ENCODE measurements around the gene QRFP. TPM values are rescaled to one million over a fixed set of nuclear protein-coding genes. Genes with fewer than 3 reads are reported as not detected.

QRFP gene
- total RNA-seq, 4 donors from 2014 or later, result not detected

GRCh38 chr9:130929571-130930038 lies 33.0 kb upstream of the QRFP start:
- TF ChIP-seq POLR2A (IDR thresholded peaks at IDR 0.05) (no peak), POLR2AphosphoS5 (IDR thresholded peaks at IDR 0.05) (no peak), EP300 (IDR thresholded peaks at IDR 0.05) (no peak)
- TF ChIP-seq, protein P1, sequence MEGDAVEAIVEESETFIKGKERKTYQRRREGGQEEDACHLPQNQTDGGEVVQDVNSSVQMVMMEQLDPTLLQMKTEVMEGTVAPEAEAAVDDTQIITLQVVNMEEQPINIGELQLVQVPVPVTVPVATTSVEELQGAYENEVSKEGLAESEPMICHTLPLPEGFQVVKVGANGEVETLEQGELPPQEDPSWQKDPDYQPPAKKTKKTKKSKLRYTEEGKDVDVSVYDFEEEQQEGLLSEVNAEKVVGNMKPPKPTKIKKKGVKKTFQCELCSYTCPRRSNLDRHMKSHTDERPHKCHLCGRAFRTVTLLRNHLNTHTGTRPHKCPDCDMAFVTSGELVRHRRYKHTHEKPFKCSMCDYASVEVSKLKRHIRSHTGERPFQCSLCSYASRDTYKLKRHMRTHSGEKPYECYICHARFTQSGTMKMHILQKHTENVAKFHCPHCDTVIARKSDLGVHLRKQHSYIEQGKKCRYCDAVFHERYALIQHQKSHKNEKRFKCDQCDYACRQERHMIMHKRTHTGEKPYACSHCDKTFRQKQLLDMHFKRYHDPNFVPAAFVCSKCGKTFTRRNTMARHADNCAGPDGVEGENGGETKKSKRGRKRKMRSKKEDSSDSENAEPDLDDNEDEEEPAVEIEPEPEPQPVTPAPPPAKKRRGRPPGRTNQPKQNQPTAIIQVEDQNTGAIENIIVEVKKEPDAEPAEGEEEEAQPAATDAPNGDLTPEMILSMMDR (IDR thresholded peaks at IDR 0.05), result no peak
- Histone ChIP-seq H3K36me3 (no peaks in the 10 kb centered on the region), H3K4me1 (peaks cover 18% of the 10 kb centered on the region), H3K27me3 (peaks cover 57% of the 10 kb centered on the region), H3K27ac (no peak overlapping the region), H3K9me3 (no peaks in the 10 kb centered on the region), H3K4me3 (no peak overlapping the region)
- DNase-seq (ENCODE audit: low spot score in 2 of 2), result no peak
- 74% methylated on average over 16 of the region's 36 CpGs for WGBS

DNA sequence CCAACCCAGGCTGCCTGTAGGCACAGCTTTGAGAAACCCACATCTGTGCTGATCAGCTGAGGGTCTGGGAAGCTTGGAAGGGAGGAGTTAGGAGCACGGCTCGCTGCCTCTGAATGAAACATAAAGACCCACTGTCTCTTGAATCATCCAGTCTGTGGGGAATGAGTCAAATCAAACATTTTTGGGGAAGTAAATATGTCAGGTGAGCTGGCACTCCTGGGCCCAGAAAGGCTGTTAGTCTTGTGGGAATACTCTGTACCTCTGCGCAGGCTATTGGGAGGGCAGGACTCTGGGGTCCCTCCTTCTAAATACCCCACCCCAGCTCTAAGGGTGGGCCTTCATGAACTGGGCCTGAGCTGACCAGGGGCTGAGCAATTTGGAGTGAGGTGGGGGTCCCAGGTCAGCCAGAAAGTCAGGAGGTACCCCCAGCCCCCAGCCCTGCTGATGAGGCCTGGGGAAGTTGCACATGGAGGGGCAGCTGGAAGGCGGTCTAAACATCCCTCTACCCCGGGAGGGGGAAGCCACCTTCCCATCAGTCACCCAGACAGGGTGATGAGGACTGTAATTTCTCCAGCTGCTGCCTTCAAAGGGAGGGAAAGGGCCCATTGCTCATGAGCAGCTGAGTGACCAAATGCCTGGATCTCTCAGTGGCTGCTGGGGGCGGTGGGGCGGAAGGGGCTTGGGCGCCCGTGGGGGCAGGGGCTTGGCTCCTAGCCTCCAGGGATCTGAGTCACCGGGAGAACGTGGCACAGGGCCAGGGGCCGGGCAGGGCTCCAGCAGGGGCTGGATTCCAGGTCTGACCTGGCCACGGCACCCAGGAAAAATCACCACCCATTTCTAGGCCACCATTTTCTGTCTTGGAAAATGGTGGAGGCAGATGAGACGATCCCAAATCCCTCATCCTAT lies 31.6 kb upstream of the QRFP start:
- TF ChIP-seq, protein P1 (IDR thresholded peaks at IDR 0.05), result no peak
- TF ChIP-seq POLR2AphosphoS5 (IDR thresholded peaks at IDR 0.05), result no peak
- TF ChIP-seq EP300 (IDR thresholded peaks at IDR 0.05), result no peak
- TF ChIP-seq POLR2A (IDR thresholded peaks at IDR 0.05), result no peak
- WGBS, result 64% methylated on average over 8 of the region's 14 CpGs
- H3K4me1 ChIP-seq, result peaks cover 18% of the 10 kb centered on the region
- H3K9me3 ChIP-seq, result no peaks in the 10 kb centered on the region
- H3K36me3 ChIP-seq, result no peaks in the 10 kb centered on the region
- no peak overlapping the region for H3K4me3 ChIP-seq
- H3K27ac ChIP-seq, result no peak overlapping the region
- DNase-seq (ENCODE audit: low spot score in 2 of 2), result no peak
- peaks cover 57% of the 10 kb centered on the region for H3K27me3 ChIP-seq

DNA sequence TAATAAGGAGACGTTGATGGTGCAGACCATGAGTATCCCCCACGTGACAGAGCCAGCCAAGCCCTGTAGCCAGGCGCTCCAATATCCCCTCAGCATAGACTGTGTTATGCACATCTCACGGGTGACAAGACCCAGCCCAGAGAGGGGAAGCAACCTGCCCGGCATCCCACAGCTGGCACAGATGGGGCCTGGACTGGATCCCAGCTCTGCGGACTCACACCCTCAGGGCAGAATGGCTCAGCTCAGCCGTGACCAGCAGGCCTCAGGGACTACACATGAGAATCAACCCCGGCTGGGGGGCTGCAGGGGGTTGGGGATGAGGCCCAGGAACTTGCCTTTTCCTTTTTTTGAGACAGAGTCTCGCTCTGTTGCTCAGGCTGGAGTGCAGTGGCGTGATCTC lies 30.7 kb upstream of the QRFP start:
- peaks cover 57% of the 10 kb centered on the region for H3K27me3 ChIP-seq
- no peak for DNase-seq (ENCODE audit: low spot score in 2 of 2)
- 89% methylated on average over 8 of the region's 10 CpGs for WGBS

GRCh38 chr9:130925050-130925678 lies 28.6 kb upstream of the QRFP start:
- Histone ChIP-seq H3K9me3 (no peaks in the 10 kb centered on the region), H3K4me3 (no peak overlapping the region), H3K27ac (no peak overlapping the region), H3K27me3 (peaks cover 66% of the 10 kb centered on the region), H3K36me3 (no peaks in the 10 kb centered on the region), H3K4me1 (no peaks in the 10 kb centered on the region)
- WGBS, result 87% methylated on average over 15 of the region's 19 CpGs
- DNase-seq (ENCODE audit: low spot score in 2 of 2), result no peak
- TF ChIP-seq, protein P1 (IDR thresholded peaks at IDR 0.05), result no peak
- no peak for TF ChIP-seq POLR2AphosphoS5 (IDR thresholded peaks at IDR 0.05)
- TF ChIP-seq EP300 (IDR thresholded peaks at IDR 0.05), result no peak
- no peak for TF ChIP-seq POLR2A (IDR thresholded peaks at IDR 0.05)

More for the DNA sequence above, 30.7 kb upstream of the QRFP start:
- no peaks in the 10 kb centered on the region for H3K9me3 ChIP-seq
- peaks cover 11% of the 10 kb centered on the region for H3K4me1 ChIP-seq
- no peak overlapping the region for H3K27ac ChIP-seq
- no peaks in the 10 kb centered on the region for H3K36me3 ChIP-seq
- no peak overlapping the region for H3K4me3 ChIP-seq
- TF ChIP-seq POLR2AphosphoS5 (IDR thresholded peaks at IDR 0.05), result no peak
- TF ChIP-seq EP300 (IDR thresholded peaks at IDR 0.05), result no peak
- TF ChIP-seq, protein P1 (IDR thresholded peaks at IDR 0.05), result no peak
- no peak for TF ChIP-seq POLR2A (IDR thresholded peaks at IDR 0.05)

- Histone ChIP-seq H3K36me3 (no peaks in the 10 kb centered on the region), H3K27ac (no peak overlapping the region), H3K9me3 (no peaks in the 10 kb centered on the region), H3K27me3 (peaks cover 67% of the 10 kb centered on the region), H3K4me1 (no peaks in the 10 kb centered on the region), H3K4me3 (no peak overlapping the region)
- TF ChIP-seq POLR2AphosphoS5 (IDR thresholded peaks at IDR 0.05), result no peak
- 67% methylated on average over 7 of the region's 10 CpGs for WGBS
- DNase-seq (ENCODE audit: low spot score in 2 of 2), result no peak
Observed at GRCh38 chr9:130924448-130924788, 27.8 kb upstream of the QRFP start.

All from suprapubic skin (tissue), 4 donors.